Measurements from ENCODE around the gene AGPAT3.

- TF ChIP-seq CTCF (IDR thresholded peaks at IDR 0.05) (no peak), POLR2A (IDR thresholded peaks at IDR 0.05) (no peak)
These were observed 116.8 kb downstream of the AGPAT3 start for GRCh38 chr21:43981871-43982210.

All from esophagus squamous epithelium (tissue), 4 donors.